Muscle layer of colon (tissue), 2 donors: ENCODE measurements around the gene MINDY1.
A peak's percentile ranks its signal among the peaks of the same experiment; 100 is the strongest.

Experiments
- H3K27ac ChIP-seq: one replicate; pipeline ENCODE4 v1.7.0; 2013; ENCODE audit warnings: low read depth, mild to moderate bottlenecking, low read length, moderate library complexity
- H3K27me3 ChIP-seq, 2 donors: one replicate each; pipeline ENCODE4 v1.7.0; 2013; ENCODE audit warnings: low read length in 2 of 2, mild to moderate bottlenecking in 2 of 2; ENCODE audit not compliant: insufficient read depth in 2 of 2, control insufficient read depth in 1 of 2
- H3K36me3 ChIP-seq: one replicate; pipeline ENCODE4 v1.7.0; 2013; ENCODE audit warnings: mild to moderate bottlenecking, low read length; ENCODE audit not compliant: insufficient read depth
- H3K4me1 ChIP-seq: one replicate; pipeline ENCODE4 v1.7.0; 2013; ENCODE audit warnings: mild to moderate bottlenecking, low read length; ENCODE audit not compliant: insufficient read depth
- H3K4me3 ChIP-seq, 2 donors: one replicate each; pipeline ENCODE4 v1.7.0; 2013; ENCODE audit warnings: low read length in 2 of 2, low read depth in 1 of 2, mild to moderate bottlenecking in 1 of 2, moderate library complexity in 1 of 2
- H3K9ac ChIP-seq: one replicate; pipeline ENCODE4 v1.7.0; 2013; ENCODE audit warnings: low read length
- H3K9me3 ChIP-seq: one replicate; pipeline ENCODE4 v1.7.0; 2013; ENCODE audit warnings: mild to moderate bottlenecking, low read length
- donor health status: abdominal sarcoma.
- donor health status: Adenocarcinoma of cecum.

Gene MINDY1

GRCh38 chr1:150981177-150981804 lies 25.4 kb downstream of the MINDY1 start:
- Histone ChIP-seq H3K9me3 (no peaks in the 10 kb centered on the region), H3K27me3 (no peaks in the 10 kb centered on the region), H3K9ac (no peak overlapping the region), H3K36me3 (no peaks in the 10 kb centered on the region), H3K27ac (no peak overlapping the region), H3K4me3 (no peak overlapping the region), H3K4me1 (peaks cover 10% of the 10 kb centered on the region)

- Histone ChIP-seq H3K9me3 (no peaks in the 10 kb centered on the region), H3K27ac (no peak overlapping the region), H3K9ac (no peak overlapping the region), H3K27me3 (no peaks in the 10 kb centered on the region), H3K4me1 (peaks cover 10% of the 10 kb centered on the region), H3K36me3 (no peaks in the 10 kb centered on the region), H3K4me3 (peak overlapping the region in 1 of 2 donors; percentile 15)
These were observed 27.3 kb downstream of the MINDY1 start for GRCh38 chr1:150979092-150980056.

- no peak overlapping the region for H3K4me3 ChIP-seq
- no peaks in the 10 kb centered on the region for H3K27me3 ChIP-seq
- H3K9me3 ChIP-seq: no peaks in the 10 kb centered on the region
- no peaks in the 10 kb centered on the region for H3K36me3 ChIP-seq
- peak overlapping the region; percentile 59 for H3K27ac ChIP-seq
- H3K9ac ChIP-seq: no peak overlapping the region
- H3K4me1 ChIP-seq: peaks cover 29% of the 10 kb centered on the region
These were observed 29.6 kb downstream of the MINDY1 start for GRCh38 chr1:150976879-150977694.

- Histone ChIP-seq H3K27ac (no peak overlapping the region), H3K27me3 (no peaks in the 10 kb centered on the region), H3K9me3 (no peaks in the 10 kb centered on the region), H3K9ac (no peak overlapping the region), H3K4me1 (peaks cover 35% of the 10 kb centered on the region), H3K4me3 (no peak overlapping the region), H3K36me3 (no peaks in the 10 kb centered on the region)
These were observed 30.3 kb downstream of the MINDY1 start for GRCh38 chr1:150976401-150976821.

GRCh38 chr1:150974580-150975478 lies 31.9 kb downstream of the MINDY1 start, which contains the start of gene CERS2:
Gene CERS2, minus strand, starts transcription at chr1:150974835. Its CDS starts 5,745 bp downstream, at chr1:150969090.
- peaks cover 49% of the 10 kb centered on the region for H3K4me1 ChIP-seq
- H3K27me3 ChIP-seq: no peaks in the 10 kb centered on the region
- H3K27ac ChIP-seq: peak within 1 kb of the TSS; percentile 90
- H3K9ac ChIP-seq: peak within 1 kb of the TSS; percentile 92
- no peaks in the 10 kb centered on the region for H3K36me3 ChIP-seq
- no peaks in the 10 kb centered on the region for H3K9me3 ChIP-seq
- H3K4me3 ChIP-seq: peak within 1 kb of the TSS; percentile 84 to 96

GRCh38 chr1:150973836-150974579 lies 32.7 kb downstream of the MINDY1 start:
- H3K4me1 ChIP-seq: peaks cover 45% of the 10 kb centered on the region
- H3K4me3 ChIP-seq: peak overlapping the region; percentile 84 to 96
- H3K27me3 ChIP-seq: no peaks in the 10 kb centered on the region
- peak overlapping the region; percentile 90 for H3K27ac ChIP-seq
- peak overlapping the region; percentile 92 for H3K9ac ChIP-seq
- H3K9me3 ChIP-seq: no peaks in the 10 kb centered on the region
- peaks cover under 1% of the 10 kb centered on the region for H3K36me3 ChIP-seq

- Histone ChIP-seq H3K27ac (peak overlapping the region; percentile 90), H3K9ac (peak overlapping the region; percentile 92), H3K27me3 (no peaks in the 10 kb centered on the region), H3K9me3 (no peaks in the 10 kb centered on the region), H3K36me3 (peaks cover 8% of the 10 kb centered on the region), H3K4me1 (peaks cover 43% of the 10 kb centered on the region), H3K4me3 (peak overlapping the region; percentile 84 to 96)
These were observed 33.4 kb downstream of the MINDY1 start for GRCh38 chr1:150973258-150973835.

- peak overlapping the region; percentile 92 for H3K9ac ChIP-seq
- H3K27me3 ChIP-seq: no peaks in the 10 kb centered on the region
- peak overlapping the region in 1 of 2 donors; percentile 96 for H3K4me3 ChIP-seq
- peaks cover 16% of the 10 kb centered on the region for H3K36me3 ChIP-seq
- H3K4me1 ChIP-seq: peaks cover 43% of the 10 kb centered on the region
- no peaks in the 10 kb centered on the region for H3K9me3 ChIP-seq
- peak overlapping the region; percentile 90 for H3K27ac ChIP-seq
These were observed 34.2 kb downstream of the MINDY1 start for GRCh38 chr1:150972417-150972940.

GRCh38 chr1:150971583-150972416 lies 34.9 kb downstream of the MINDY1 start:
- H3K27me3 ChIP-seq: no peaks in the 10 kb centered on the region
- H3K9ac ChIP-seq: peak overlapping the region; percentile 9
- no peak overlapping the region for H3K27ac ChIP-seq
- peaks cover 23% of the 10 kb centered on the region for H3K36me3 ChIP-seq
- peak overlapping the region in 1 of 2 donors; percentile 96 for H3K4me3 ChIP-seq
- peaks cover 43% of the 10 kb centered on the region for H3K4me1 ChIP-seq
- H3K9me3 ChIP-seq: no peaks in the 10 kb centered on the region
